COR-L47 (cell line): ENCODE results near the gene ACSS1.

ENCODE experiments used
- DNase-seq: peaks from one replicate; lab custom pipeline; 2025; lab: John Stamatoyannopoulos, UW

The ACSS1 gene

GRCh38 chr20:25030649-25031207 is 27.2 kb downstream of the ACSS1 start:
- DNase-seq: no peak

GRCh38 chr20:25030007-25030648 is 27.8 kb downstream of the ACSS1 start:
- DNase-seq: no peak

- DNase-seq: no peak
Measured at GRCh38 chr20:25025986-25026605, 31.8 kb downstream of the ACSS1 start.

GRCh38 chr20:25025091-25025861 is 32.7 kb downstream of the ACSS1 start:
- peak; percentile 17 for DNase-seq

- DNase-seq: no peak
Measured at GRCh38 chr20:25024171-25024570, 33.8 kb downstream of the ACSS1 start.

GRCh38 chr20:25023356-25023755 is 34.6 kb downstream of the ACSS1 start:
- DNase-seq: no peak

GRCh38 chr20:25022680-25023079 is 35.3 kb downstream of the ACSS1 start:
- no peak for DNase-seq

GRCh38 chr20:25021336-25021735 is 36.6 kb downstream of the ACSS1 start:
- no peak for DNase-seq

- no peak for DNase-seq
Measured at GRCh38 chr20:25020901-25021301, 37.0 kb downstream of the ACSS1 start.

GRCh38 chr20:25020345-25020744 is 37.6 kb downstream of the ACSS1 start:
- no peak for DNase-seq

GRCh38 chr20:25019381-25020155 is 38.4 kb downstream of the ACSS1 start:
- no peak for DNase-seq

GRCh38 chr20:25018841-25019240 is 39.1 kb downstream of the ACSS1 start:
- DNase-seq: no peak

GRCh38 chr20:25018425-25018824 is 39.5 kb downstream of the ACSS1 start:
- DNase-seq: no peak

GRCh38 chr20:25017257-25017803 is 40.6 kb downstream of the ACSS1 start:
- DNase-seq: peak; percentile 92

GRCh38 chr20:25016471-25016870 is 41.5 kb downstream of the ACSS1 start:
- DNase-seq: no peak

- no peak for DNase-seq
Measured at GRCh38 chr20:25015986-25016385, 42.0 kb downstream of the ACSS1 start.

- no peak for DNase-seq
Measured at GRCh38 chr20:25014816-25015215, 43.1 kb downstream of the ACSS1 start.

- DNase-seq: no peak
Measured at GRCh38 chr20:25013478-25014380, 44.2 kb downstream of the ACSS1 start.

- DNase-seq: no peak
Measured at GRCh38 chr20:25012616-25013189, 45.2 kb downstream of the ACSS1 start.

- DNase-seq: no peak
Measured at GRCh38 chr20:25011831-25012241, 46.1 kb downstream of the ACSS1 start.
